ENCODE results near the gene ARL14EPL.

DNA sequence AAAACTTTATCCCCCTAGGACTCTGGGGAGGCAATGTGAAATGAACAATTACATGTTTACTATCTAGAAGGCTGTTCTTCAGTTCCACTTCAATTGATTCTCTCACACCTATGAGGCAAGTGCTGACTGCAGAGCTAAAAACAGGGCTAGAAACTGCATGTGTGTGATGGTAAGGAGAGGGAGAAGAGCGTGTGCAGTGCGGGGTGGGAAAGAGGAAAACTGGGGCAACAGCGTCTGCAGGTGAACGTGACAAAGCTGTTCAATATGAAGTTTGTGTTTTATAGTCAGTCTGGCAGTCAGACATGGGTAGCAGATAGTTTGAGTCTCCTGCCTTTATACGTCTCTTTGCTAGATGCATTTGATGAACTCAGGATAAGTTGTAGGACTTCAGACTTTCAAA is 45.9 kb downstream of the ARL14EPL start:
- TF ChIP-seq, protein P1, sequence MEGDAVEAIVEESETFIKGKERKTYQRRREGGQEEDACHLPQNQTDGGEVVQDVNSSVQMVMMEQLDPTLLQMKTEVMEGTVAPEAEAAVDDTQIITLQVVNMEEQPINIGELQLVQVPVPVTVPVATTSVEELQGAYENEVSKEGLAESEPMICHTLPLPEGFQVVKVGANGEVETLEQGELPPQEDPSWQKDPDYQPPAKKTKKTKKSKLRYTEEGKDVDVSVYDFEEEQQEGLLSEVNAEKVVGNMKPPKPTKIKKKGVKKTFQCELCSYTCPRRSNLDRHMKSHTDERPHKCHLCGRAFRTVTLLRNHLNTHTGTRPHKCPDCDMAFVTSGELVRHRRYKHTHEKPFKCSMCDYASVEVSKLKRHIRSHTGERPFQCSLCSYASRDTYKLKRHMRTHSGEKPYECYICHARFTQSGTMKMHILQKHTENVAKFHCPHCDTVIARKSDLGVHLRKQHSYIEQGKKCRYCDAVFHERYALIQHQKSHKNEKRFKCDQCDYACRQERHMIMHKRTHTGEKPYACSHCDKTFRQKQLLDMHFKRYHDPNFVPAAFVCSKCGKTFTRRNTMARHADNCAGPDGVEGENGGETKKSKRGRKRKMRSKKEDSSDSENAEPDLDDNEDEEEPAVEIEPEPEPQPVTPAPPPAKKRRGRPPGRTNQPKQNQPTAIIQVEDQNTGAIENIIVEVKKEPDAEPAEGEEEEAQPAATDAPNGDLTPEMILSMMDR (IDR thresholded peaks at IDR 0.05) = no peak
- no peak for TF ChIP-seq EZH2phosphoT487 (IDR thresholded peaks at IDR 0.05)

Measured in neural progenitor cell (in vitro differentiated cells).